Activated CD4-positive, alpha-beta T cell treated with anti-CD3 and anti-CD28 coated beads, Interleukin-2, amount 50 U/mL, for 48 hours (primary cell): Measurements from ENCODE around the gene MAB21L3.
"Not testable (repeated sequence)": the region's sequence is repeated elsewhere in the genome, so short reads cannot be mapped to it uniquely, and the experiment has no call there.

Experiments used
- DNase-seq, 2 experiments: peaks; one replicate each; pipeline ENCODE4 v3.0.0-alpha.2; 2020

Gene MAB21L3

GRCh38 chr1:116139592-116140134, 28.5 kb downstream of the MAB21L3 start:
- no peak for DNase-seq

- DNase-seq: no peak
These were observed 33.0 kb downstream of the MAB21L3 start for GRCh38 chr1:116144151-116144550.

DNA sequence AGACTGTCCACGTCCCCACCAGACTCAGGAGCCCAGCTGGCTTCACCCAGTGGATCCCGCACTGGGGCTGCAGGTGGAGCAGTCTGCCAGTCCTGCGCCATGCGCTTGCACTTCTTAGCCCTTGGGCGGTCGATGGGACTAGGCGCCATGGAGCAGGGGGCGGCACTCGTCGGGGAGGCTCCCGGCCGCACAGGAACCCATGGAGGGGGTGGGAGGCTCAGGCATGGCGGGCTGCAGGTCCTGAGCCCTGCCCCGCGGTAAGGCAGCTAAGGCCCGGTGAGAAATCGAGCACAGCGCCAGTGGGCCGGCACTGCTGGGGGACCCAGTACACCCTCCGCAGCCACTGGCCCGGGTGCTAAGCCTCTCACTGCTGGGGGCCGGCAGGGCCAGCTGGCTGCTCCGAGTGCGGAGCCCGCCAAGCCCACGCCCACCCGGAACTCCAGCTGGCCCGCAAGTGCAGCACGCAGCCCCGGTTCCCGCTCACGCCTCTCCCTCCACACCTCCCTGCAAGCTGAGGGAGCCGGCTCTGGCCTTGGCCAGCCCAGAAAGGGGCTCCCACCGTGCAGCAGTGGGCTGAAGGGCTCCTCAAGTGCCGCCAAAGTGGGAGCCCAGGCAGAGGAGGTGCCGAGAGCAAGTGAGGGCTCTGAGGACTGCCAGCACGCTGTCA, 35.4 kb downstream of the MAB21L3 start:
- not testable (repeated sequence) for DNase-seq

DNA sequence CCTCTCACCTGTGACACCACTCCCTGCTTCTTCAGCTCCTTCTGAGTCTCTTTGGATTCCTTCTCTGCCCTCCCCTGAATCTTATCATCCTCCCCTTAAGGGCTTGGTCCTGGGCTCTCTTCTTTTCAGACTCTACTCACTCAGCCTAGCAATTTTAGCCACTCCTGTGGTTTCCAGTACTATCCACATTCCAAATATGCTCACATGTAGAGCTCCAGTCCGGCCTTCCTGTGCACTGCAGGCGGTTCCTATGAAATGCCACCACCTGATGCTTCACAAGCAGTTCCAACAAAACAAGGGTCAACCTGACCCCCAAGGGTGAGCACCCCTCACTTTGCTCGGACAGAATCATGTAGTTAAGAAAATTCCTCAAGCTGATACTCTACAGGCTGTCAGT, 35.9 kb downstream of the MAB21L3 start:
- DNase-seq: no peak

DNA sequence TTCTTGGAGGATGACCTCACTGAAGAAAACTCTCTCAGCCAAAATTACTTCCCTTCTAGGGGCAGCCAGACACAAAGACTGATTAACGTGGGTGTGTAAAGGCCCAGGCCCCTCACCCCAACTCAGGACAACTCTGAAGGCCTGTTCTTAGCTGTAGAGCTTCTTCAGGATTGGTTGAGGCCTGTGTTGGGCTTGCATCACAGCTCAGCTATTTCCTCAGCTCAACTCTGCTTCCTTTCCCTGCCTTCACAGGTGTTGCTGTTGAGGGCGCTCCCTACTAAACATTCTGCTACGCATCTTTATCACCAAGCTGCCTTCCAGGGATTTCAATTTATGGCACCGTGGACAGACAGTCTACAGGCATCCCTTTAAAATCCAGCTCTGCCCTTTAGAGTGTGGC, 36.8 kb downstream of the MAB21L3 start:
- DNase-seq: no peak

- DNase-seq: no peak
These were observed 37.8 kb downstream of the MAB21L3 start for GRCh38 chr1:116148967-116149366.

- no peak for DNase-seq
These were observed 39.2 kb downstream of the MAB21L3 start for GRCh38 chr1:116150368-116150767.

DNA sequence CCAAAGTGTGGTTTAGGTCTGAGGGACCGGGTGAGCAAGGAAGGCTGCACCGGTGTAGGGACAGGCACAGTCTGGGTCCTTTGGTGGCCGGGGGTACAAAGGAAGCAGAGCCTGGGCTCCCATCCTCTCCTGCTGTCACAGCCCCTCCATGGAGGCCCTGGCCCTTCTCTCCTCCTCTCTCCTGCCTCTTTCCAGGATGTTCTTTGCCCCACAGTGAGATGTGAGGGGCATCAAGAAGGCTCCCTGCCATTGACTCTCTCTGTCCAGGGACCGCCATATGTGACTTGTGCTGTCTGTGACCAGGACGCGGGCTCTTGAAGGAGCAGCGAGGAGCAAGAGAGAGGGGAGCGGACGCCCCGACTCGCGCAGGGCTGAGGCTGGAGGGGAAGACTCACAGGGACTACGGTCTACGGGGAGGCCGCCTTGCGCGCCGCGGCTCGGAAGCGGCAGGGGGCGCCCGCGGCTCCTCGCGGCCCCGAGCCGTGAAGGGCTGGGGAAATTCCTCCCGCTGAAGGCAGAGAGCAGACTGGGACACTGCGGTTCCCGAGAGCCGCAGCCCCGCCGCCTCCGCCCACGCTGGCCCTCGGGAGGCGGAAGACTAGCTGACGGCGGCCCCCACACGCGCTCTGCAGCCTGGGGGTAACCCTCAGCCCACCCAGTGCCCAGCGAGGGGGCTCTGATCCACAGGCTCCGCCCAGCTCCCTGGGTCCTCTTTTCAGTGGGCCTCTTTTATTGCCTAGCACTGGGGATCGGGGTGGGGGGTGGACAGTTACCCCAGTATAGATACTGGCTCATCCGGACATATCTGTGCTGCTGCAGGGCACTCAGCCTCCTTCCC, 40.8 kb downstream of the MAB21L3 start:
- peak; percentile 72 to 81 for DNase-seq

DNA sequence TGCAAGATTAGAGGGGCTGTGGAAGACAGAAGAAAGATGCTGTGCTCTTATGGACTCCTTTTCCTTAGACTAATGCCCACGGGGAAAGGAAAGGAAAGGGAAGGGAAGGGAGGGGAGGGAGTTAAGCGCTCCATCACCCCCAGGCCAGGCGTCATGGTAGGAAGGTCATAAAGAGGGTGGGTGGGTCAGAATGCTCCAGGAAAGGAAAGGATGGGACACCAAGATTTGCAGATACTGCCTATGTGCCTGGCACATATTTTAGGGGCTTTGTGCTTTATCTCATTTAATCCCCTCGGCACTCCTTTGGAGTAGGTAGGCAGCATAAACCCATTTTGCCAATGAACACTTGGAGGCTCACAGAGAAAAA, 41.4 kb downstream of the MAB21L3 start:
- no peak for DNase-seq

DNA sequence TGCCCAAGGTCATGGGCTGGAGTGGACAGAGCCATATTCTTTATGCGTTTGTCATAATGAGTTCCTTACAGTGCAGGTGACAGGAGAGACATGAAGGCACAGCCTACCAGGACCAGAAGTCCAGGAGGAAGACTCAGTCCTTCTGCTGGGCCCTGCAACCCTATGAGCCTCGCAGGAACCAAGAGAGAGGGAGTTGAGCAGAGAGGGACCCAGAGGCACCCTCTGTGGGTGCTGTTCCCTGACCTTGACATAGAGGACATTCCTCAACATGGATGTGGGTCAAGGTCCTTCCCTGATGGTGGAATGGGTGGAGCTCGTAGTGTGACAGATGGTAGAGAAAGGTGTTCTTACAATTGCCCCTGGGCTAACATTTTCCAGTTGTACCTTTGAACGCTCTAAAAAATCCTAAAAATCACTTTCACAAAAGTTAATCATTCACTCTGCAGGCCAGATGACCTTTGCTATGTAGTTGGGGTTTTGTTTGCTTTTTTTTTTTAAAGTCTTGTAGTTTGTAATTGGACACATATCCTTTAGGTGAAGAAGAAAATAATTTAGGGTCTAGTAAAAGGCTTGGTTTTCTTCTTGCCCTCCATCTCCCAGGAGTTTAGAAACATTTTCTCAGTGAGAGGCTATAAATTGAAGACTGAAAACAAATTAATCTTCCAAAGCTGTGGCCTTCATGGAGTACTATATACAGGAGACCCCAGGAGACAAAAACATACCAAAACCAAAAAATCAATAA, 41.9 kb downstream of the MAB21L3 start:
- no peak for DNase-seq

DNA sequence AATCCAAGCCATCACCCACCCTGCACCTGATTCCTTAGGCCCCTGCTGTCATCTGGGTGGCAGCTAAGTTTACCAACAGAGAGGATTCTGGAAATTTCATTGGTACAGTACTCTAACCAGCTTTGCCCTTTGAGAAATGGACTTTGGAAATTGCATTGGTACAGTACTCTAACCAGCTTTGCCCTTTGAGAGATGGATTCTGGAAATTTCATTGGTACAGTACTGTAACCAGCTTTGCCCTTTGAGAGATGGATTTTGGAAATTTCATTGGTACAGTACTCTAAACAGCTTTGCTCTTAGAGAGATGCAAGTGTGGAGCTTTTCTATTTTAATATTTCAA, 42.5 kb downstream of the MAB21L3 start:
- no peak for DNase-seq

DNA sequence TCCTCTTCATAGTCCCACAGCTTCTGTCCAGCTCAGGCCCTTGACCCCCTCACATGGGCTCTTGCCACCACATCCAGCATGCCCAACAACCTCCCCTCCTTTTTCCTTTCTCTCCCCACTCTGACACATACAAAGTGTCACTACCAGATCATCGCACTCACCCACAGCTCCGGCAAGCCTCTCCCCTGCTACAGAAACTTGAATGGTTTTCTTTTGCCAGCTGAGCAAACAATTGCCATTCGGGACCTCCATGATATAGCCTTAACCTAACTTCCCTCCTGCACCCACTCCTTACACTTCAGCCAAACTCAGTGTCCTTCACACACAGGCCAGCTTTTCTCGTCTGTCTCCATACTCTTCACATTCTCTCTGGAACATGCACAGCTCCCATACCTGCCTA, 43.3 kb downstream of the MAB21L3 start:
- no peak for DNase-seq

DNA sequence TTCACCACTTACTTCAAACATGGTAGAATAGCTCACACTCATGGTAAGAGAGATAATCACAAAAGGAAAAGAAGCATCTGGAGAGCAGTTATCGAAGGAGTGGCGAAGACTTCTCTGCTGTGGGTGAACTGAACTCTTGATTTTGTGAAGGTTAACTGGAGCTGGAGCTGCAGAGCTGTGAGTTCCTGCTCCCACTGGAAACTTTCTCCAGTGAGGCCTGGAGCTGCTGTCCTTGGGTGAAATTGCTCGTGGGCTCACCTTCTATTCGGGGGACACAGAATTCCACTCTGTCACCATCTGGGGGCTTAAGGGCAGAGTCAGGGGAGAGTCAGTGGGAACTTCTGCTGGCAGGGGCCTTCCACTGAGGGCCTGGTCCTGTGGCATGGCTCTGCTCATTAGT, 45.9 kb downstream of the MAB21L3 start:
- no peak for DNase-seq

DNA sequence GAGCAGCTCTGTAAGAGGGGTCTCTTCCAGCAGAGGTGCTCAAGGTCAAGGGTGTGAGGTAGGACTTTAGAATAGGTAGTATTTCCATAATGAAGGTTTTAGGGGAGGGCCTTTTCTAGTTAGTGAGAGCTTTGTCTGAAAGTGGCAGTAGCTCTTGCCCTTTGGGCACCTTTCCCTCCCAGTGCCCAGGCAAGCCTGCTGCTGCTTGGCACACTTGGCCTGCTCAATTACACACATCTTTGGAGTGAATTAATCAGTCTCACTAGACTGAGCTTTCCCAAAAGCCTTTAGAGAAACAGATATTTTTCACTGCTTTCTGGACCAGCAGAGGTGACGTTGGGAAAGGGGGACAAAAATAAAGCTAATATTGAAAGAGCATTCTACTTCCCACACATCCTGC, 48.0 kb downstream of the MAB21L3 start:
- no peak for DNase-seq

- no peak for DNase-seq
These were observed 48.4 kb downstream of the MAB21L3 start for GRCh38 chr1:116159611-116160010.

DNA sequence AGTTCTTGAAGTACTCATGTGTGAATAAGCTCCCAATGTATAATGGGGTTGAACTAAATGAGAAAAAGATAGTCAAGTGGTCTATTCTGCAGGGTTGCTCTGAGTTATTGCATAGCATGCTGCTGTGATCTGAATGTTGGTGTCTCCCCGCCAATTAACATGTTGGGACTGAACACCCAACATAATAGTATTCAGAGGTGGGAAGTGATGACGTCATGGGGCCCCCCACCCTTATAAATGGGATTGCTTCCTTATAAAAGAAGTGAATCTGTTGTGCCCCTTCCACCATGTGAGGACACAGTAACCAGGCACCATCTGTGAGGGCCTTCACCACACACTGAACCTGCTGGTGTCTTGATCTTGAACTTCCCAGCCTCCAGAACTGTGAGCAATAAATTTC, 50.2 kb downstream of the MAB21L3 start:
- DNase-seq: no peak

GRCh38 chr1:116161877-116162390, 50.7 kb downstream of the MAB21L3 start:
- DNase-seq: no peak

- DNase-seq: no peak
These were observed 52.3 kb downstream of the MAB21L3 start for GRCh38 chr1:116163533-116163932.

- DNase-seq: no peak
These were observed 53.0 kb downstream of the MAB21L3 start for GRCh38 chr1:116164150-116164549.

DNA sequence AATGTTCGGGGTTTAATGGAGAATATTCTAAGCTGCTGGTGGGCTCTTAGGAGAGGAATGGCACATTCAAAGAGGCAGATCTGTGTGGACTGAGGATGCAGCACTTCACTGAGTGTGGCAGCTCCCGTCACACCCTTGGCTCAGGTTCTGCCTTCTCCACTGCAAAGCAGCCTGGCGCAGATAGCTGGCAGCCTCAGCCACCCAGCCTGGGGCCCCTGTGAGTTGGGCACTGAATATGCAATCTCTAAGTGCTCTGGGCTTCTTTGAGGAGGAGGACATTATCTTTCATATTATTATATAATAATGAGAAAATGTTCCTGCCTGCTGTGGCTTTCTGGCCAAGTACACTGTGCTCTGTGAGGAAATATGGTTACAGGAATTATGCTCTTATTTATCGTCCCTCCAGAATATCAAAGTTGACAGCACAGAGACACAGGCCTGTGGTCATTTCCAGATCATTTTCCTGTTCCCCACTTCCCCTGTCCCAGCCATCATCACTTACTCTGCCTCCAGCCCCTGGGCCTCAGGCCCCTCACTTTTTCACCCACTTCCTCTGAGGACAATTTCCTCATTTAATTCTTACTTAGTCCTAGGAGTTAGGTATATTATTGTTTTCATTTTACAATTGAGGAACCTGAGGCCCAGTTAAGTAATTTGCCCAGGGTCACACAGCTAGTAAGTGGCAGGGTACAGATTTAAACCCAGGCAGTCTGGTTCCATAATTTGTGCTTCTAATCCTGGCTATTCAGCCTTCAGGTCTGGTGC, 53.6 kb downstream of the MAB21L3 start:
- DNase-seq: no peak

DNA sequence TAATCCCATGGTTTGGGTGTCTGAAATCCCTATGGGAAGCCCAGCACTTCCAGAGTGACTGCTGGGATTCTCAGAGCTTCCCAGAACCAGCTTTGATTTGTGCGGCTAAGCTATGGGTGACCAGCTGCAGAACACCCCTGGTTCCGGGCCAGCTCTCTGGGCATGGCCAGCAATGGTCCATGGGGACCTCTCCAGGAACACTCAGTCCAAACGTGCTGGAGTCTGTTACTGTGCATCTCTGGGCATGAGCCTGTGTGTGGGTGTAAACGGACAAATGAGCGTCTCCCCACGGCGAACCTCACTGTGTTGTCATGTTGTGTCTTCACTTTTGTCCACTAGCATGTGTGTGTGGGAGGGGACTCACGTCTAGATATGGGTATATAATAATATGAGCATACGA, 54.4 kb downstream of the MAB21L3 start:
- no peak for DNase-seq

DNA sequence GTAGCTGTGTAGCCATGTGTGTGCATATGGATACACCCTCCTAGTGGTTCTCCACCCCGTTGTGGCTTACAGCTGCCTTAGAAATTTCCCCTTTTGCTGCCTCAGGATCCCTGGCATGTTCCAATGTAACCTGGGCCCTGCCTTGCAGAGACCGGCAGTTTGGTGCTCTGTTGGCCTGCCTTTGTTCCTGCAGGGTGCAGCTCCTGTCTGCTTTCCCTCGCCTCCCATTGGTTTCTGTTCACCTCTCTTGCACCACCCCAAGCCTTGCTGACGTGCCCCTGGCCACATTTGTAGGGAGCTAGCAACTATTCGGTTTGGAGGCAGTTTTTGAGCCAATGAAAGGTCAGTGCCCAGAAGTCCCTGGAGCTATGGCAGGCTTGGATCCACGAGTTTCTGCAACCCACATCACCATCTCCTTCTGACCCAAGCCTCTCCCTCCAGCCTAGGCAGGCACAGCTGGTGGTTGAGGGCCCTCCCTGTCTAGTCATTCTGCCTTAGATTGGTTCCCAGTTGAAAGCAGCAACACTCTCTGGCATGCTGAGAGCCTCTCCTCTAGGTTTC, 54.9 kb downstream of the MAB21L3 start:
- no peak for DNase-seq
